T-helper 2 cell treated with Interferon-gamma antibody and Interleukin-4, amounts not matched to agents 5 μg/mL and 100 μg/mL, for 36 hours (primary cell): ENCODE results near the gene C9orf78.
"Not testable (repeated sequence)": the region's sequence is repeated elsewhere in the genome, so short reads cannot be mapped to it uniquely, and the experiment has no call there.

ENCODE experiments used
- DNase-seq: peaks from one replicate; pipeline ENCODE4 v3.0.0; 2021; ENCODE audit warnings: low spot score
- H3K27ac Mint-ChIP-seq: one replicate; pipeline ENCODE4 v1.8.0; 2021; ENCODE audit warnings: mild to moderate bottlenecking, mixed read lengths
- H3K27me3 Mint-ChIP-seq: one replicate; pipeline ENCODE4 v1.8.0; 2021; ENCODE audit warnings: low read depth, mixed read lengths
- H3K36me3 Mint-ChIP-seq: one replicate; pipeline ENCODE4 v1.8.0; 2021; ENCODE audit warnings: low read depth, mixed read lengths
- H3K4me1 Mint-ChIP-seq: one replicate; pipeline ENCODE4 v1.8.0; 2021; ENCODE audit warnings: low read depth, mixed read lengths
- H3K4me3 Mint-ChIP-seq: one replicate; pipeline ENCODE4 v1.8.0; 2022; ENCODE audit warnings: mild to moderate bottlenecking, moderate library complexity, mixed read lengths
- H3K9me3 Mint-ChIP-seq: one replicate; pipeline ENCODE4 v1.8.0; 2021; ENCODE audit warnings: mixed read lengths

C9orf78 gene

GRCh38 chr9:129798973-129799372 is 36.1 kb downstream of the C9orf78 start:
- Mint-ChIP-seq H3K9me3 (no peaks in the 10 kb centered on the region), H3K27me3 (no peaks in the 10 kb centered on the region), H3K4me1 (peaks cover 3% of the 10 kb centered on the region), H3K27ac (no peak overlapping the region), H3K4me3 (no peak overlapping the region), H3K36me3 (peaks cover 2% of the 10 kb centered on the region)
- DNase-seq: no peak

GRCh38 chr9:129796029-129796428 is 39.0 kb downstream of the C9orf78 start:
- not testable (repeated sequence) for H3K4me1 Mint-ChIP-seq, H3K9me3 Mint-ChIP-seq, H3K27me3 Mint-ChIP-seq, DNase-seq, H3K36me3 Mint-ChIP-seq, H3K4me3 Mint-ChIP-seq, H3K27ac Mint-ChIP-seq

- Mint-ChIP-seq H3K36me3 (no peaks in the 10 kb centered on the region), H3K4me1 (peaks cover 6% of the 10 kb centered on the region), H3K27me3 (no peaks in the 10 kb centered on the region), H3K4me3 (no peak overlapping the region), H3K9me3 (no peaks in the 10 kb centered on the region), H3K27ac (no peak overlapping the region)
- DNase-seq: no peak
These were observed 40.5 kb downstream of the C9orf78 start for GRCh38 chr9:129794549-129794948.

- no peaks in the 10 kb centered on the region for H3K36me3 Mint-ChIP-seq
These were observed 48.6 kb downstream of the C9orf78 start for GRCh38 chr9:129786481-129786880.

GRCh38 chr9:129785866-129786265 is 49.2 kb downstream of the C9orf78 start:
- H3K9me3 Mint-ChIP-seq: no peaks in the 10 kb centered on the region
- no peak overlapping the region for H3K4me3 Mint-ChIP-seq
- H3K27me3 Mint-ChIP-seq: peaks cover 6% of the 10 kb centered on the region
- peaks cover 10% of the 10 kb centered on the region for H3K4me1 Mint-ChIP-seq
- H3K36me3 Mint-ChIP-seq: no peaks in the 10 kb centered on the region
- no peak overlapping the region for H3K27ac Mint-ChIP-seq
- no peak for DNase-seq

More at GRCh38 chr9:129786481-129786880, 48.6 kb downstream of the C9orf78 start:
- Mint-ChIP-seq H3K27me3 (peaks cover 6% of the 10 kb centered on the region), H3K27ac (no peak overlapping the region), H3K4me1 (peaks cover 10% of the 10 kb centered on the region), H3K9me3 (no peaks in the 10 kb centered on the region), H3K4me3 (no peak overlapping the region)
- no peak for DNase-seq

- H3K27ac Mint-ChIP-seq, H3K9me3 Mint-ChIP-seq, H3K4me3 Mint-ChIP-seq, H3K4me1 Mint-ChIP-seq, H3K36me3 Mint-ChIP-seq, DNase-seq: not testable (repeated sequence)
- H3K27me3 Mint-ChIP-seq: peaks cover 11% of the 10 kb centered on the region
These were observed 50.1 kb downstream of the C9orf78 start for GRCh38 chr9:129784970-129785369.

- peaks cover 16% of the 10 kb centered on the region for H3K27me3 Mint-ChIP-seq
- H3K9me3 Mint-ChIP-seq: no peaks in the 10 kb centered on the region
- H3K4me1 Mint-ChIP-seq: peaks cover 4% of the 10 kb centered on the region
- peak; percentile 62 for DNase-seq
- H3K4me3 Mint-ChIP-seq: no peak overlapping the region
- no peaks in the 10 kb centered on the region for H3K36me3 Mint-ChIP-seq
- no peak overlapping the region for H3K27ac Mint-ChIP-seq
These were observed 51.3 kb downstream of the C9orf78 start for GRCh38 chr9:129783516-129784361.

- Mint-ChIP-seq H3K36me3 (no peaks in the 10 kb centered on the region), H3K4me3 (no peak overlapping the region), H3K27me3 (peaks cover 13% of the 10 kb centered on the region), H3K9me3 (no peaks in the 10 kb centered on the region), H3K4me1 (peaks cover 12% of the 10 kb centered on the region), H3K27ac (no peak overlapping the region)
- no peak for DNase-seq
These were observed 53.1 kb downstream of the C9orf78 start for GRCh38 chr9:129781981-129782380.

- H3K4me3 Mint-ChIP-seq: no peak overlapping the region
- H3K27ac Mint-ChIP-seq: no peak overlapping the region
- no peak for DNase-seq
- no peaks in the 10 kb centered on the region for H3K9me3 Mint-ChIP-seq
- H3K36me3 Mint-ChIP-seq: no peaks in the 10 kb centered on the region
- peaks cover 13% of the 10 kb centered on the region for H3K27me3 Mint-ChIP-seq
- H3K4me1 Mint-ChIP-seq: peaks cover 14% of the 10 kb centered on the region
These were observed 53.9 kb downstream of the C9orf78 start for GRCh38 chr9:129781131-129781530.

- H3K4me3 Mint-ChIP-seq: no peak overlapping the region
- no peak overlapping the region for H3K27ac Mint-ChIP-seq
- H3K4me1 Mint-ChIP-seq: peaks cover 14% of the 10 kb centered on the region
- peaks cover 13% of the 10 kb centered on the region for H3K27me3 Mint-ChIP-seq
- H3K9me3 Mint-ChIP-seq: no peaks in the 10 kb centered on the region
- no peaks in the 10 kb centered on the region for H3K36me3 Mint-ChIP-seq
- DNase-seq: no peak
These were observed 55.4 kb downstream of the C9orf78 start for GRCh38 chr9:129779560-129780190.

- Mint-ChIP-seq H3K4me3 (no peak overlapping the region), H3K27ac (no peak overlapping the region), H3K4me1 (peaks cover 10% of the 10 kb centered on the region), H3K9me3 (no peaks in the 10 kb centered on the region), H3K36me3 (no peaks in the 10 kb centered on the region), H3K27me3 (peaks cover 10% of the 10 kb centered on the region)
- no peak for DNase-seq
These were observed 56.6 kb downstream of the C9orf78 start for GRCh38 chr9:129778469-129778868.

GRCh38 chr9:129777769-129778130 is 57.3 kb downstream of the C9orf78 start:
- Mint-ChIP-seq H3K9me3 (no peaks in the 10 kb centered on the region), H3K27me3 (peaks cover 10% of the 10 kb centered on the region), H3K4me1 (peaks cover 10% of the 10 kb centered on the region), H3K4me3 (peak overlapping the region; percentile 34), H3K27ac (no peak overlapping the region), H3K36me3 (no peaks in the 10 kb centered on the region)
- no peak for DNase-seq
